HG03095 (cell line): ENCODE results near the gene ADGRV1.

Experiments
- ATAC-seq: cut with Tn5 transposase; IDR thresholded peaks from one replicate; pipeline ENCODE4 v1.9.1; 2021; ENCODE audit warnings: moderate library complexity; ENCODE audit not compliant: unreplicated experiment

The ADGRV1 gene

DNA sequence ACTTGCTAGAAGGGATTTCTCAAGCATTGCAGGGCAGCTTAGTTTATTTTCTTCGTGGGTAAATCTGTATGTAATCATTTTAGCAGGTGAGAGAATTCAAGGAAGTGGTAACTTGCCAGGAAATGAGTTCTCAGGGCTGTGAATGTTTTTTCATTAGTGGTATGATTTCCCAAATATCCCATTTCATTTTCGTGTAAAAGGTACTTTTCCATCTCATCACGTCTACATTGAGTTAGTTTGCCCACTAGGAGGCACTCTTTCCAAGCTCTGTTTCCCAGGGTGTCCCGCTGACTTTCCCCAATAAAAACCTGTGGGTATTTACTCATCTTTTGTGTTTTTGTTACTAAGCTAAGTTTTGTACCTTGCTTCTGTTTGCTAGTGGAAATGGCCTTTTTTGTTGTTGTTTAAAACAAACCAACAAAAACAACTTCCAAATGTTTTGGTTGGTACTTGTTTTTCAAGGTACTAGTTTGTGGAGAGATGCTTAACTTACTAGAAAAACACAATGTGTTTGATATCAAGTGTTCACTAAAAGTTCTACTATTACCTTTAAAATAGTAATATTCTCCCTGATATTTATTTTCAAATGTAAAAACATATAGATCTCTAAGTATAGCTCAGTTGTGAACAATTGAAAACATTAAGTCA is 373.6 kb downstream of the ADGRV1 start:
- ATAC-seq: peak; percentile 70

- no peak for ATAC-seq
These were observed 374.7 kb downstream of the ADGRV1 start for GRCh38 chr5:90933298-90933697.

DNA sequence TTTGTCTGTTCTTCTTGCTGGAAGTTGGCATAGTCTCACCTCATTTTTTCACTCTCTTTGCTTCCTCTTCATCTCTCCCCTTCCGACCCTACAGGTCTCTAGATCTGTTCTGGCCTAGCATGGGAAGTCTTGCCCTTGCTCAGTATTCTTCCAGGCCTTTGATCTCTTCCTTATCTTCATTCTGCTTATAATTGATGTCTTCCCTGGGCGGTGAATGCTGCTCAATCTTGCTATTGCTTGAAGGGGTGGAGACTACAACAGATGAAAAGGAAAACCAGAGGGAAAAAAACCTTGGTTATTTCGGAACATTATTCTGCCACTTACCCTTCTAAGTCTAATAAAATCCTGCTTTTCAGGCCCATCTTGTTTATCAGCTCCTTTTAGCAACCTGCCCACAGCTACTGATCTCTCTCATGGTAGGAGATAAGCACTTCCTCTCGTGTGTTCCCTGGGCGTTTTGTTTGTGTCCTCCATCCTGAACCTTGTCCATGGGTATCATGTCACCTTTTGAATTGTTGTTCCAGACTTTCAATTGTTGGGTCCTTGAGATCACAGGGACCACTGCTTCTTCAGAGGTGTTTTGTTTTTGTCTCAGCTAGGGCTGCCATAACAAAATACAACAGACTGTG is 375.6 kb downstream of the ADGRV1 start:
- no peak for ATAC-seq

DNA sequence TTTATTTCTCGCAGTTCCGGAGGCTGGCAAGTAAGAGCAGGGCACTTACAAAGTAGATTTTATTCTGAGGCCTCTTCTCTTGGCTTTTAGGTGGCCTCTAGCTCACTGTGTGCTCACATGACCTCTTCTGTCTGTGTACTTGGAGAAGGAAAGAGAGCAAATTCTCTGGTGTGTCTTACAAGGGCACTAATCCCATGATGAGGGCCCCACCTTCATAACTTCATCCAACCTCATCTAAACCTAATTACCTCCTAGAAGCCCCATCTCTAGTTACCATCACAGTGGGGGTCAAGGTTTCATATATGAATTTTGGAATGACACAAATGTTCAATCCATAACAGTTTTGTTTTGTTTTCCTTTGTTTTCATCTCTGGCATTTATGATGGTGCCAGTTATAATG is 376.1 kb downstream of the ADGRV1 start:
- no peak for ATAC-seq

DNA sequence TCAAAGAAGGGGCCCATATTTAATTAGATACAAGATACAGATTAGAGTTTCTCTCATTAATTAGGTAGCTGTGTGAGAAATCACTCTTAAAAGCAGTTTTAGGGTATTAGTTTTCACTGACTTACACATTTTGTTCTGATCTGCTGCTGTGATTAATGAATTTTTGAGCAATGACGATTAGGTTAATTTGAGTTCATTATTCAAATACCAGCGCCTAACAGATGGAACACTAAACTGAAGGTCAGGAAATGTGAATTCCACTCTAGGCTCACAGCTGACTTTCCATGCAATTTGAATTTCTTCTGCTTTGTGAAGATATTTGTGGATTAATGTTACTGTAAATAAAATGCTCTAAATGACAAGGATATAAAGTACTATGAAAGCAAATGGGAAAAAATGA is 380.6 kb downstream of the ADGRV1 start:
- ATAC-seq: no peak

DNA sequence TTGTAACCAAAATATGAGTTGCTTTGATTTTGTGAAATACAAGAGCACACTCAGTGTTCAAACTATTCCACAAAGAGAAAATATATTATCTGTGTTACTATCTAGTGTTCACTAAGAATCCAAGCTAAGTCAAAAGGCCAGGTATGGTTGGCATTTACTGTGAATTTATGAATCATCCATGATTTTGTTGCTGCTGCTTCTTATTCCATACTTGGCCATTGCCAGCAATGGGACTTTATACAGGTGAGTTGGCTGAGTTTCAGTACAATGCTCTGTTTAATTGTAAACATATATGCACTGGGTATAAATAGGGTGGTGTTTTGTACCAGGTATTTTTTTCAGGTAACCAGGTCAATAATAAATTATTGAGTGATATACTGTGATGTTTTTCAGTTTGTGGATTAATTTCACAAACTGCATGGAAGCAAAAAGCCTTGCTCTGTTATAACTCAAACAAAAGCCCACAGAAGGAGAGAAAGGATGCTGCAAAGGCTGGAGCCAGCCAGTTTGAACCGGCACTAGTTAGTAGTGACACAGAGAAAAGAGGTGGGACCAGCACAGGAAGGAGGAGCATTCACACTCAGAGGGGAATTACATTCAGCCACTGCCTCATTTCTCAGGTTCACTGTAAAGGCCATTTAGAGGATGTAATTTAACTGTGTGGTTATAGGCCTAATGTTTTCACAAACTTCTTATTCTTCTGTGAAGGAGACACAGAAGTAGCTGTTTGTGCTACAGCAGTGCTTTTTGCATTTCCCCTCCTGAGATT is 381.8 kb downstream of the ADGRV1 start:
- ATAC-seq: peak; percentile 100

DNA sequence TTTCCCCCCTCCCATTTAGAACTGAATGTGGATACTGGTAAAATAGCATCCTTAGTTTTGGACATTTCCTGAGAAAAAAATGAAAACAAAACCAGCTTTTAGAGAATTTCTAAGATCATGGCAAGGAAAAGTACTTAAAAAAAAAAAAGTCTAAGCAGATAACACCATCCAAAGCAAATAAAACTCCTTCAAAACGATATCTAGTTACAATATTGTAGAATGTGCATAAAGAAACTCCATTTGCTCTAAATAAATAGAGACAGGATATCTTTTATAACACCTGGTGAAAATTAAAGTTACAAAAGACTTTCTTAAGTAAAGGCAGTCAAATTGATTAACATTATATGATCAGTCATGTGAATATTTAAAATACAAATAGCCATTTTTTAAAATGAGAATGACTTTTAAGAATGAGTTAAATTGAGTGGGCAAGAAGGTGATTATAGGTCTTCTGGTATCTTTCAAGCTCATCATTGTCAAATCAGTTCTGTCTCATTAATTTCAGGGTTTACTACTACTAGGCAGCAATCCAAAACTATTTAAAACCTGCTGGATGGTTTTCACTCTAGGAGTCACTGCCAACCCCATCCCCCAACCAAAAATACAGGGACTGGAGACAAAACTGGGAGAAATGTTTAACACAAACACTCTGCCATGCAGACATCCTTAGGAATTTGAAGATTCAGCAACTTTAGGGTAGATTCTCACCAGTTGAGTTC is 382.6 kb downstream of the ADGRV1 start:
- ATAC-seq: no peak

GRCh38 chr5:90944116-90944515 is 385.5 kb downstream of the ADGRV1 start:
- ATAC-seq: no peak

- ATAC-seq: no peak
These were observed 389.1 kb downstream of the ADGRV1 start for GRCh38 chr5:90947667-90948066.

GRCh38 chr5:90948969-90949368 is 390.4 kb downstream of the ADGRV1 start:
- ATAC-seq: no peak

DNA sequence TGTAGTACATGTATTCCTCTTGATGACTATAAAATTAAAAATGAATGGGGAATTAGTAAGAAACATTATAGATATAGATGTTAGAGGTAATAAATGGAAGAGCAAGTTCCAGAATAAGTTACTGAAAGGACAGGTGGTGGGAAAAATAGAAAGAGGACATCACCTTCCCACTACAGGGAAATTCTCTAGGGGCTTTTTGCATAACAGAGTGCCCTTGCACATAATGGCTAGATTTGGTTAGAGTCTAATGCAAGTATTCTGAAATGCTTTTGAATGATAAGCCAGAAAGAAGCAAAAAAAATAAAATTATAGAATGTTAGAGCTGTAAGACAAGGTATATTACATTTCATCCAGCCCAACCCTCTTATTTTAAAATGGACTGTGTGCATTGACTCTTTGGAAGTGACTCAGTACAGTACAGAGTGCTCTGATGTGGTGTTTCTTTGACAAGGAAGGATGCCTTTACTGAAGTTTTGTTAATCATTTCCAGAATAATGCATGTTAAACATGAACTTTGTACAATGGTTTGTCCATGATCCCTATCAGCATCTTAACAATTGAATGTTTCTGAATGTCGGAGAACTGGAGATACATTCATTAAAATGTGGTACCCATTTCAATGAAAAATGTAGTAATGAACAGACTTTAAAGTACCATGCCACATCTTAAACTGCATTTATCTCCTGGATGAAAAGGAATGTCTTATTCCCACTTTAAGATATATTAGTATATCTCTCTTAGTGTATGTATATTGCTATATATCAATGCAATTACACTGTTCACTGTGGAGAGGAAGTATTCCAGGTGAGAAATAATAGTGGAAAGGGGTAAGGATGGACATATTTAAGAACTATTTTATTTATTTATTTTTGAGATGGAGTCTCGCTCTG is 391.1 kb downstream of the ADGRV1 start:
- peak; percentile 69 for ATAC-seq

- no peak for ATAC-seq
These were observed 396.5 kb downstream of the ADGRV1 start for GRCh38 chr5:90955001-90955635.

DNA sequence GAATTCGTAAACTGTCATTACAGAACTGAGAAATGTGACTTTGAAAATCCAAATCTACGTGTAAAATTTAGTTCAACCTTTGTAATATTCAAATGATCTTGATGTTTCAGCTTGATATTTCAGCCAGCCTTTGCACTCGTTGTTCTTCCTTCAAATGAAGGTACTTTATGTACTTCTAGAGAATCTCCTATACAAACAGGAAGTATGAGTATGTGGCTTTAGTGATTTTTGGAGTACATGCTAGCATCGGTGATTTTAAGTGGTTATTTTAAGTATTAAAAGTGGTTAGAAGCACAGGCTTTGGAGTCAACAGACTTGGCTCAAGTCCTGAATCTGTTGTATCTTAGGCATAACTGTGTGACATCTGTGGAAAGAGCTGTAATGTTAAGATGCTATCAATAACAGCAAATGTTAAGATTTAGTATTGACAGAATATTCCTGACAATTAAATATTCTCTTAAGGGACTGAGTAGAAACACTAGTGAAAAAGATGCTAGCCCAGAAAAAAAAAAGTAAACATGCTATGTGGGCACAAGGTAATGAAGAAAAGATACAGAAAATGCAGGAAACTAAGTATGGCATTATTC is 398.0 kb downstream of the ADGRV1 start:
- no peak for ATAC-seq

DNA sequence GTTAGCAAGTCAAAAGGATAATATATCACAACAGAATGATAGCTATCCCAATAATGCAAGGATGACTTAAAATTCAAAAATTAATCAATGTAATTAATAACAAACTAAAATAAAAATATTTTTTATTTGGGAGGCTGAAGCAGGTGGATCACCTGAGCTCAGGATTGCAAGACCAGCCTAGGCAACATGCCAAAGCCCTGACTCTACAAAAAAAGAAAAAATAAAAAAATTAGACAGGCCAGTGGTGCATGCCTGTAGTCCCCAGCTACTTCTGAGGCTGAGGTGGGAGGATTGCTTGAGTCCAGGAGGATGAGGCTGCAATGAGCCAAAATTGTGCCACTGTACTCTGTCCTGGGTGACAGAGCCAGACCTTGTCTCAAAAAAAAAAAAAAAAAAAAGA is 399.3 kb downstream of the ADGRV1 start:
- no peak for ATAC-seq

DNA sequence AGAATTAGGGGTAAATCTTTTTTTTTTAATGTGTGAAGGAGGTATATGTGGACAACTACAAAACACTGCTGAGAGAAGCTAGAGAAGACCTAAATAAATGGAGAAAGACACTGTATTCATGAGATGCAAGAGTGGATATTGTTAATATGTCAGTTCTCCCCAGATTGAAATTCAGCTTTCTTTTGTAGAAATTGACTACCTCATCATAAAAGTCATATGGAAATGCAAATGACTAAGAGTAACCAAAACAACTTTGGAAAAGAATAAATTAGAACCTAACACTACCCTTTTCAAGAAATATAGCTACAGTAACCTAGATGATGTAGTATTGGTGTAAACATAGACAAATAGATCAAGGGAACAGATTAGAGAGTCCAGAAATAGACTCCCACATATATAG is 400.7 kb downstream of the ADGRV1 start:
- no peak for ATAC-seq

DNA sequence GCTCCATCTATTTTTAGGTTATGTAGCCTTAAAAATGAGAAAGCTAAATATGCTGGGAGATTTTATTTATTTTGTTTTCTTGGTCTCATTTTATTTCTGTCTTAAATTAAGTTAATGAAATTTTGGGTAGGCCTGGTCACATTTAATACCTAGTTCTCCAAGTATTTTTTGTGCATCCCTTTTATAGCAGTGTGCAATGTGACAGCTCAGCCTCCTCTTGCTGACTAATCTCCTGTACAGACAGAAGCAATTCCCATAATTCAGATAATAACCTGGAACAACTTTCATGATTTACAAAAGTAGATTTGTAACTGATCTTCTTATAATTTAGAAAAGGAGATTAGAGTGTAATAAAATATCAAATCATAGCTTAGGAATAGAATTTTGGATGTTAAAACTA is 403.9 kb downstream of the ADGRV1 start:
- ATAC-seq: no peak

GRCh38 chr5:90965110-90965685 is 406.6 kb downstream of the ADGRV1 start:
- no peak for ATAC-seq

DNA sequence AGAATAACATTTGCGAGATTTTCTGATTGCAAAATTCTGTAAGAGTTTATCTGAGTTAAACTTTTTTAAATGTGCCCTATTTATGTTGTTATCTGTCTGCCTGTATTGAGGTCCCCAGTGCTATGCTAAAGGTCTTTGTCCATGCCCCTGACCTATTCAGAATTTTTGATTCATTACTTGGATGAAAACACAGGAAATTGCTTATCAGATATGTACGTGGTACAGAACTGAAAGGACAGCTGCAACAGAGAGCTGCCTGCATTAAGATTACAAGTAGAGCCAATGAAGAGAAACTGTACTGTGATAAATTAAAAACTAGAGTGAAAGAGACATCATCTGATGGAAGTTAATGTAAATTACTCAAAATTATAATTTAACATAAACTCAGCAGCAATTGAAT is 408.8 kb downstream of the ADGRV1 start:
- ATAC-seq: no peak

- ATAC-seq: no peak
These were observed 409.3 kb downstream of the ADGRV1 start for GRCh38 chr5:90967851-90968250.
